ENCODE measurements around the gene PPP4R3A. TPM values are rescaled to one million over a fixed set of nuclear protein-coding genes. Genes with fewer than 3 reads are reported as not detected.
A peak's percentile ranks its signal among the peaks of the same experiment; 100 is the strongest.

PPP4R3A gene
- total RNA-seq, 1 donor from 2014 or later: 111 TPM

DNA sequence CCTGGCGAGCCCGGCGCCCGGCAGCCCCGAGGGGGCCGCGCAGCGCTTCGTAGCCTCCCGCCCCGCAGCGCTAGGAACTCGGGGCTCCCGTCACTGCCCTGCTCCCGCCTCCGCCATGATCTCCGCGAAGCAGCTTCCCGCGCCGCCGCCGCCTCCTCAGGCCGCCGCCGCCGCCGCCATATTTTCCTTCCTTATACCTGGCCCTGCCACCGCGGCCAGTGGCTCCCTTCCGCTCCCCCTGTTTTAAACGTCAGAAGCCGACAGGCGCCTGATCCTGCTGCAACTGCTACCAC is 286 bp downstream of the PPP4R3A start:
- DNase-seq (ENCODE audit: extremely low spot score, unreplicated experiment): no peak
- no peaks in the 10 kb centered on the region for H3K9me3 Mint-ChIP-seq
- no peaks in the 10 kb centered on the region for H3K27me3 Mint-ChIP-seq

DNA sequence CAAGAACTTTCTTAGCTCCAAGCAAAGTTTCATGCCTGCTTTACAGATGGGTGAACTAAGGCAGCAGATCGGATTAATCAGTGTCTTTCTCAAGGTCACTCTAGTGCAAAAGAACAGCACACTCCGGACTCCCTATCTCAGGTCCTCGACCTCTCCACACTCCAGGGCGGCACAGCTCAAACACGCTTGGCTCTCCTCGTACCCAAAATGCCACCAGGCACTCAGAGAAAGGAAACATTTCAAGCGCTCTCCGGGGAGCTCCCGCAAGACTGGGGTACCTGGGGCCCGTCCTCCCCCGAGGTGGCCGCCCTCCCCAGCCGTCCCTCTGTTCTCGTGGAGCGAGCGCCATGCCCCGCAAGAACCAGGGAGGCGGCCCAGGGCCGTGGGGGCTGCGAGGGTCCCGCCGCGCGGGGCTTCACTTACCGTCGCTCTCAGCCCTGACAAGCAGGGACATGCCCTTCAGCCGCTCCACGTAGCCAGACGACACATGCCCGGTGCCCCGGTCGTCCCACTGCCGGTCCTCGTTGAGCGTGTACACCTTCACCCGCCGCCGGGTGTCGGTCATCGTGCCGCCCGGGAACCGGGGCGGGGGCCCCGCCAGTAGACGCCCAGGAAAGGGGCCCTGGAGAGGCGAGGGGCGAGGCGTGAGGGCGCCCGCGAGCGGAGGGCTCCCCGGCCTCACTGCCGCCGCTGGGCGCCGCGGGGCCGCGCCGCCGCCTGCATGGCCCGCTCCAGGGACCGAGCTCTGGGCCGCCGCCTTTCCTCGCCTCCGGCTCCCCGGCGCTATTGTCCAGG is 830 bp downstream of the PPP4R3A start:
- H3K27me3 Mint-ChIP-seq: no peaks in the 10 kb centered on the region
- H3K9me3 Mint-ChIP-seq: no peaks in the 10 kb centered on the region
- peak overlapping the region; percentile 95 for H3K4me3 Mint-ChIP-seq
- TF ChIP-seq, protein P1, sequence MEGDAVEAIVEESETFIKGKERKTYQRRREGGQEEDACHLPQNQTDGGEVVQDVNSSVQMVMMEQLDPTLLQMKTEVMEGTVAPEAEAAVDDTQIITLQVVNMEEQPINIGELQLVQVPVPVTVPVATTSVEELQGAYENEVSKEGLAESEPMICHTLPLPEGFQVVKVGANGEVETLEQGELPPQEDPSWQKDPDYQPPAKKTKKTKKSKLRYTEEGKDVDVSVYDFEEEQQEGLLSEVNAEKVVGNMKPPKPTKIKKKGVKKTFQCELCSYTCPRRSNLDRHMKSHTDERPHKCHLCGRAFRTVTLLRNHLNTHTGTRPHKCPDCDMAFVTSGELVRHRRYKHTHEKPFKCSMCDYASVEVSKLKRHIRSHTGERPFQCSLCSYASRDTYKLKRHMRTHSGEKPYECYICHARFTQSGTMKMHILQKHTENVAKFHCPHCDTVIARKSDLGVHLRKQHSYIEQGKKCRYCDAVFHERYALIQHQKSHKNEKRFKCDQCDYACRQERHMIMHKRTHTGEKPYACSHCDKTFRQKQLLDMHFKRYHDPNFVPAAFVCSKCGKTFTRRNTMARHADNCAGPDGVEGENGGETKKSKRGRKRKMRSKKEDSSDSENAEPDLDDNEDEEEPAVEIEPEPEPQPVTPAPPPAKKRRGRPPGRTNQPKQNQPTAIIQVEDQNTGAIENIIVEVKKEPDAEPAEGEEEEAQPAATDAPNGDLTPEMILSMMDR (conservative IDR thresholded peaks at IDR 0.05): no peak
- H3K4me1 Mint-ChIP-seq (ENCODE audit: unreplicated experiment): peaks cover 6% of the 10 kb centered on the region
- DNase-seq (ENCODE audit: extremely low spot score, unreplicated experiment): peak; percentile 74
- H3K27ac Mint-ChIP-seq: peak overlapping the region; percentile 100
- peaks cover 16% of the 10 kb centered on the region for H3K36me3 Mint-ChIP-seq

More for the DNA sequence above, 286 bp downstream of the PPP4R3A start:
- H3K4me1 Mint-ChIP-seq (ENCODE audit: unreplicated experiment): peaks cover 6% of the 10 kb centered on the region
- peak overlapping the region; percentile 100 for H3K27ac Mint-ChIP-seq
- peaks cover 14% of the 10 kb centered on the region for H3K36me3 Mint-ChIP-seq
- TF ChIP-seq, protein P1 (conservative IDR thresholded peaks at IDR 0.05): no peak
- H3K4me3 Mint-ChIP-seq: peak overlapping the region; percentile 99

DNA sequence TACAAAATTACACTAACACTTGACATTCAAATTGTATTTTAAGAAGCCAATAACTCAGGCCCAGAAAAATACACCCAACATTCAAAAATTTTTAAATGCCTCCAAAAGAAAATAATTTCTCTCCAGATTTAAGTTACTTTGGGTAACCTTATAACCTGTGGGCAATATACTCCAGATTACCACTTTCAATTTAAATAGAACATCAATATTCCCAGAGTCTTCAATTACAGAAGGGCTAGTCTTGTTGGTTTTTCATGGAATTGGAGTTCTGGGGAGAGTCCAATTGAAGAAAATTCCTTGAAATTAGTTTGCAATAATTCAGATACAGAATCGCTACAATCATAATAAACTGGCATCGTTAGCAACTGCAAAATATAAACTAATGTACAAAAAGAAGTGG is 2.0 kb downstream of the PPP4R3A start:
- no peaks in the 10 kb centered on the region for H3K9me3 Mint-ChIP-seq
- peaks cover 21% of the 10 kb centered on the region for H3K36me3 Mint-ChIP-seq
- H3K27me3 Mint-ChIP-seq: no peaks in the 10 kb centered on the region
- peaks cover 6% of the 10 kb centered on the region for H3K4me1 Mint-ChIP-seq (ENCODE audit: unreplicated experiment)
- peak overlapping the region; percentile 96 for H3K27ac Mint-ChIP-seq
- no peak for DNase-seq (ENCODE audit: extremely low spot score, unreplicated experiment)
- TF ChIP-seq, protein P1 (conservative IDR thresholded peaks at IDR 0.05): no peak
- peak overlapping the region; percentile 95 for H3K4me3 Mint-ChIP-seq

DNA sequence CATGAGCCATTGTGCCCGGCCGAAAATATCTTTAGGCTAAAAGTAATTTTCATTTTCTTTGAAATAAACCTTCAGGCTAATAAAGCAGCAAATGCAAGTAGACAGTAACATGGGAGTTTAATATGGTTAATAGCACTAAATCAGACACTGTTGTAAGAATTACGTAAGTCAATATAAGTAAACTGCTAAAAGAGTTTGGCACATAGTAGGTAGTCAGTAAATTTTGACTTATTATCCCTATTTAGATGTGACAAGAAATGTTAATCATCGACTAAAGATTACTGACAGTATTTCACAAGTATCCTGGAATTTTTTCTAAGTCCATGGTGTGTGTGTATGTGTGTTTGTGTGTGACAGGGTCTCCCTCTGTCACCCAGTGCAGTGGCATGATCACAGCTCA is 3.9 kb downstream of the PPP4R3A start:
- Mint-ChIP-seq H3K36me3 (peaks cover 26% of the 10 kb centered on the region), H3K27ac (peak overlapping the region; percentile 39), H3K4me3 (peak overlapping the region; percentile 64), H3K4me1 (ENCODE audit: unreplicated experiment) (peaks cover 10% of the 10 kb centered on the region), H3K9me3 (no peaks in the 10 kb centered on the region), H3K27me3 (no peaks in the 10 kb centered on the region)
- DNase-seq (ENCODE audit: extremely low spot score, unreplicated experiment): no peak
- TF ChIP-seq, protein P1 (conservative IDR thresholded peaks at IDR 0.05): no peak

DNA sequence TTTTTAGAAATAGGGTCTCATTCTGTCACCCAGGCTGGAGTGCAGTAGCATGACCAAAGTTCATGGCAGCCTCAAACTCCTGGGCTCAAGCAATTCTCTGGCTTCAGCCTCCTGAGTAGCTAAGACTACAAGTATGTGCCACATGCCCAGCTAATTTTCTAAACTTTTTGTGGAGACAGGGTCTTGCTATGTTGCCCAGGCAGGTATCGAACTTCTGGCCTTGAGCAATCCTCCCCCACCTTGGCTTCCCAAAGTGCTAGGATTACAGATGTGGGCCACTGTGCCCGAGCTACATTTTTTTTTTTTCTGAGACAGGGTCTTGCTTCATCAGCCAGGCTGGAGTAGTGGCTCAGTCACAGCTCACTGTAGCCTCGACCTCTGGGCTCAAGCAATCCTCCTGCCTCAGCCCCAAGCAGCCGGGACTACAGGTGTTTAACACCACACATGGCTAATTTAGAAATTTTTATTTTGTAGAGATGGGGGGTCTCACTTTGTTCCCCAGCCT is 7.1 kb downstream of the PPP4R3A start:
- TF ChIP-seq, protein P1 (conservative IDR thresholded peaks at IDR 0.05): no peak
- H3K4me3 Mint-ChIP-seq: no peak overlapping the region
- no peak overlapping the region for H3K27ac Mint-ChIP-seq
- H3K4me1 Mint-ChIP-seq (ENCODE audit: unreplicated experiment): peaks cover 4% of the 10 kb centered on the region
- H3K36me3 Mint-ChIP-seq: peaks cover 26% of the 10 kb centered on the region
- no peaks in the 10 kb centered on the region for H3K9me3 Mint-ChIP-seq
- no peaks in the 10 kb centered on the region for H3K27me3 Mint-ChIP-seq
- DNase-seq (ENCODE audit: extremely low spot score, unreplicated experiment): no peak

Data from type B pancreatic cell (in vitro differentiated cells).